HEK293 (cell line): ENCODE measurements around the gene MAP3K6.

Source experiments
- CTCF ChIP-seq: fragments of 450-650 bp; formaldehyde crosslinking; IDR thresholded peaks from 2 replicates; pipeline ENCODE4 v1.5.1; 2016; ENCODE audit warnings: missing biosample characterization, missing genetic modification characterization
- OSR2 ChIP-seq: fragments of 450-650 bp; formaldehyde crosslinking; IDR thresholded peaks from 2 replicates; pipeline ENCODE4 v1.5.1; 2016; ENCODE audit warnings: missing biosample characterization, missing genetic modification characterization
- PRDM6 ChIP-seq: fragments of 450-650 bp; formaldehyde crosslinking; IDR thresholded peaks from 2 replicates; pipeline ENCODE4 v1.5.1; 2017; ENCODE audit warnings: missing biosample characterization, missing genetic modification characterization
- RBAK ChIP-seq: fragments of 450-650 bp; formaldehyde crosslinking; IDR thresholded peaks from 2 replicates; pipeline ENCODE4 v1.5.1; 2016; ENCODE audit warnings: missing biosample characterization, missing genetic modification characterization
- ZBTB11 ChIP-seq: fragments of 450-650 bp; formaldehyde crosslinking; conservative IDR thresholded peaks from 2 replicates; pipeline ENCODE4 v1.5.1; 2016; ENCODE audit warnings: low read depth, missing biosample characterization, missing genetic modification characterization
- ZFP3 ChIP-seq: fragments of 450-650 bp; formaldehyde crosslinking; IDR thresholded peaks from 2 replicates; pipeline ENCODE4 v1.5.1; 2016; ENCODE audit warnings: low read depth, missing biosample characterization, missing genetic modification characterization
- ZNF449 ChIP-seq: fragments of 450-650 bp; formaldehyde crosslinking; IDR thresholded peaks from 2 replicates; pipeline ENCODE4 v1.5.1; 2017; ENCODE audit warnings: missing biosample characterization, mild to moderate bottlenecking, missing genetic modification characterization, moderate library complexity
- ZNF518A ChIP-seq: fragments of 450-650 bp; formaldehyde crosslinking; conservative IDR thresholded peaks from 2 replicates; pipeline ENCODE4 v1.5.1; 2016; ENCODE audit warnings: low read depth, missing biosample characterization, missing genetic modification characterization
- ZNF747 ChIP-seq: fragments of 450-650 bp; formaldehyde crosslinking; IDR thresholded peaks from 2 replicates; pipeline ENCODE4 v1.5.1; 2016; ENCODE audit warnings: missing biosample characterization, missing genetic modification characterization
- ZNF777 ChIP-seq: fragments of 450-650 bp; formaldehyde crosslinking; IDR thresholded peaks from 2 replicates; pipeline ENCODE4 v1.5.1; 2017; ENCODE audit warnings: missing biosample characterization, missing genetic modification characterization, borderline replicate concordance
- TF ChIP-seq, protein P1 (sequence below): fragments of 450-650 bp; formaldehyde crosslinking; IDR thresholded peaks from 2 replicates; pipeline ENCODE4 v1.5.1; 2016; ENCODE audit warnings: missing biosample characterization, missing genetic modification characterization

DNA sequence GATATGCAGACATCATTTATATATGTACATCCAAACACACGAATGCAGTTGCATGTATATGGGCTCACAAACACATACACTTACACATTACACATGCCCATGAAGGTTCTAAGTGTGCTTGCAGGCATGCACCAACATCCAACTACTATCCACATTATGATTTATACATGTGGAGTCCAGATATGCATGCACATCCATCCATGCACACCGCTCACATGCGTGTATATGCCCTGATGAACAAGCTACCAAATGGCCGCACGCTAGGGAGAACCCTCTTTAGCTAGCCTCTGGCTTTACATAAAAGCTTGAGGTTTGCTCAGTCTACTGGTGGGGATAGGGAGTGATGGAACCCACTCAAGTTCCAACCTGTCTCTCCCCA lies 34.2 kb upstream of the MAP3K6 start:
- no peak for TF ChIP-seq CTCF (tag by site-specific recombination)
- TF ChIP-seq ZFP3, result no peak
- TF ChIP-seq, protein P1, sequence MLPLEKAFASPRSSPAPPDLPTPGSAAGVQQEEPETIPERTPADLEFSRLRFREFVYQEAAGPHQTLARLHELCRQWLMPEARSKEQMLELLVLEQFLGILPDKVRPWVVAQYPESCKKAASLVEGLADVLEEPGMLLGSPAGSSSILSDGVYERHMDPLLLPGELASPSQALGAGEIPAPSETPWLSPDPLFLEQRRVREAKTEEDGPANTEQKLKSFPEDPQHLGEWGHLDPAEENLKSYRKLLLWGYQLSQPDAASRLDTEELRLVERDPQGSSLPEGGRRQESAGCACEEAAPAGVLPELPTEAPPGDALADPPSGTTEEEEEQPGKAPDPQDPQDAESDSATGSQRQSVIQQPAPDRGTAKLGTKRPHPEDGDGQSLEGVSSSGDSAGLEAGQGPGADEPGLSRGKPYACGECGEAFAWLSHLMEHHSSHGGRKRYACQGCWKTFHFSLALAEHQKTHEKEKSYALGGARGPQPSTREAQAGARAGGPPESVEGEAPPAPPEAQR (tag by site-specific recombination), result no peak
- no peak for TF ChIP-seq RBAK (tag by site-specific recombination)
- TF ChIP-seq ZNF777 (tag by site-specific recombination), result no peak
- TF ChIP-seq ZNF747 (tag by site-specific recombination), result no peak
- no peak for TF ChIP-seq OSR2 (tag by site-specific recombination)
- no peak for TF ChIP-seq ZNF518A (tag by site-specific recombination)
- no peak for TF ChIP-seq PRDM6
- TF ChIP-seq ZNF449, result no peak
- TF ChIP-seq ZBTB11 (tag by site-specific recombination), result no peak
